AML-193 (cell line): ENCODE measurements around the gene RAC3.

Experiments used
- DNase-seq, 2 experiments: peaks; one replicate each; lab custom pipeline; 2025; lab: John Stamatoyannopoulos, UW

The RAC3 gene

DNA sequence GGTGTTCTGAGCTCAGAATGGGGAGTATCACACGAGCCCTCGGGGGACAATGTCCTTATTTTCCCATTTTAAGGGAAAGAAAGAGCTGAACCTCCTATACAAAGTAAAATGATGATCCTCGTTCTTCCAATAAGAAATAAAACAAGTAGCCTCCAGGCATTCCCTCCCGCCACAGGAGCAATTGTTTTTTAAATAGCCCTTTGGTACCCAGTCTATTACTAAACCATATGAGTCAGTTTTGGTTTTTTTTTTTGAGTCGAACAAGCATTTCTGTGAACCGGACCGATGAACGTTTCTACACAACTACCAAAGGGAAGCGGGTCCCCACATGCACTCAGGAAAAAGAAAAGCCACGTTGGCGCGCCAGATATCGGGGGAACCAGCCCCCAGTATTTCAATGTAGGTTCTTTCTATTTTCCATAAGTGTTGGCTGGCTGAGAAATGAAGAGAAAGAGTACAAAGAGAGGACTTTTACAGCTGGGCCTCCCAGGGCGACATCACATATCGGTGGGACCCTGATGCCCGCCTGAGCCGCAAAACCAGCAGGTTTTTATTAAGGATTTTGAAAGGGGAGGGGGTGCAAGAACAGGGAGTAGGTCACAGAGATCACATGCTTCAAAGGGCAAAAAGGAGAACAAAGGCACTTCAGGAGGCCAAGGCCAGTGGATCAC lies 9.8 kb downstream of the RAC3 start:
- no peak for DNase-seq

DNA sequence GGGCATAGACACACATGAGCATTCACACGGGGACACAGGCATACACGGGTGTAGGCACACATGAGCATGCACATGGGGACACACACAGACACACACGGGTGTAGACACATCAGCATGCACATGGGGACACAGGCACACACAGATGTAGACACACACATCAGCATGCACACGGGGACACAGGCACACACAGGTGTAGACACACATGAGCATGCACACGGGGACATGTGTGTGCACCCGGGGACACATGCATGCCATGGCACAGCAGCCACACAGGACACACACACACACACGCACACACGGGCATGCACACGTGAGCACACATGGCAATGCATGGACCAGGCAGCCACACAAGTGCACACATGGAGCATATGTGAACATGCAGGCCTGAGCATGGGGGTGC lies 11.2 kb downstream of the RAC3 start:
- no peak for DNase-seq

- no peak for DNase-seq
Observed at GRCh38 chr17:82043507-82043906, 12.0 kb downstream of the RAC3 start.

GRCh38 chr17:82045936-82046484 lies 14.5 kb downstream of the RAC3 start:
- DNase-seq: no peak

- DNase-seq: no peak
Observed at GRCh38 chr17:82046903-82047302, 15.4 kb downstream of the RAC3 start.

DNA sequence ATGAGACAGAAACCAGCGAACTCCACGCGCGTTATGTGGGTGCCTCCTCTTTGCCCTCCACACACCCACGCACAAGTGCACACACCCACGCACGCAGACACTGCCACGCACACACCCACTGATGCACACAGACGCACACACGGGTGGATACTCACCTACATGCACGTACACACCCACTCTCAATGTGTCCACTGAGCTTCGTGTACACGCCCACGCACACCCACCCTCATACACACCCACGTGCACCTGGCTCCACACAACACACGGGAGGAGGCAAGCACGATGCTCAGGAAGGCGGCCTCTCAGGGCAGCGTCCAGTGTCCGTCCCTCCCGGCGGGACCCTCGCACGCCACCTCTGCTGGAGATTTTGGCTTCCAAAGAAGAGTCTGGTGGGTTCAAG lies 15.9 kb downstream of the RAC3 start:
- no peak for DNase-seq

GRCh38 chr17:82047914-82048570 lies 16.6 kb downstream of the RAC3 start:
- no peak for DNase-seq

- DNase-seq: no peak
Observed at GRCh38 chr17:82048571-82048971, 17.1 kb downstream of the RAC3 start.

- DNase-seq: no peak
Observed at GRCh38 chr17:82049106-82049505, 17.6 kb downstream of the RAC3 start.

DNA sequence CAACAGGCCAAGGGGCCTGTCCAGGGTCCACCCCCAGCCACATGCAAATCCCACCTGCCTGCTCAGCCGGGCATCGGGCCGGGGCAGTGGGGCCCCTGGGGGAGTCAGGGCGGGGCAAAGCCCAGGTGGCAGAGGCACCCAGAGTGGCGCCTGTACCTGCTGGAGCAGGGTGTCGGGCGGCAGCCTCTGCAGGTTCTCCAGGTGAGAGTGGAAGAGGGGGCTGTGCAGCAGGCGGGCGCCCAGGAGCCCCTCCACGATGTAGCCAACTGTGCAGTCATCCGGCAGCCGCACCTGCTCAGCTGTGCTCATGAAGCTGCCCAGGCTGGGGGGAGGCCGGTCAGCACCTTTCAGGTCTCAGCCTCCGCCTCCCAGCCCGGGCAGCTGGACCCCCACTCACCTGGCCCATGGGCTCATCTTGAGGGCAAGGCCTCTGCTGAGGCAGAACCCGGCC lies 18.1 kb downstream of the RAC3 start:
- DNase-seq: no peak

DNA sequence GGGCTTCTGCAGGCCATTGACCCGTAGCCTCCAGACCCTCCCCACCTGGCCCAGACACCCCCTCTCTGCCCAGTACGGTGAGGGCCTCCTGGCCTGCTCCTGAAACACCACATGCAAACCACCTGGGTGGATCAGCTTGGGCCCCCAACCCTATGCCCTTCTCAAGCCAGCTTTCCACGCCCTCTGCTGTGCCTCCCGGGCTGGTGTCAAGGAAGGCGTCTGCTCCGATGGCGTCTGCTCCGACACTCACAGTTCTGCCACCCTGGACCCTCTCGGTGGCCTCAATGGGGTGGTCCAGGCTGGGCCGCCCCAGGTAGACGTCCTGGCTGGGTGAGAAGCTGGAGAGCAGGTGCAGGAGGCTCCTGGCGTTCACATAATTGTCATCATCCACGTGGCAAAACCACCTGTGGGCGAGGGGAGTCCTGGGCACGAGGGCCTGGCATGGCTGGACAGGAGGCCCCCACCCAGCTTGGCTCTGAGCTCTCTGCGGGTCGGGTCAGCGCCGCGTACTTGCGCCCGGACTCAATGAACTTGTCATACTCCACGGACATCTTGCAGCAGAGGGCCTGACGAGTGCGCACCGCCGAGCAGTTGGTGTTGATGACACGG lies 18.8 kb downstream of the RAC3 start:
- DNase-seq: no peak

- no peak for DNase-seq
Observed at GRCh38 chr17:82050761-82051641, 19.5 kb downstream of the RAC3 start.

- peak; percentile 53 to 58 for DNase-seq
Observed at GRCh38 chr17:82051776-82052637, 20.5 kb downstream of the RAC3 start, which contains the start of the genes GPS1 and RFNG. Gene GPS1, plus strand, starts transcription at chr17:82051898. Its CDS starts 34 bp downstream, at chr17:82051932. Gene RFNG, minus strand, starts transcription at chr17:82051811. Its CDS starts 45 bp downstream, at chr17:82051766.

DNA sequence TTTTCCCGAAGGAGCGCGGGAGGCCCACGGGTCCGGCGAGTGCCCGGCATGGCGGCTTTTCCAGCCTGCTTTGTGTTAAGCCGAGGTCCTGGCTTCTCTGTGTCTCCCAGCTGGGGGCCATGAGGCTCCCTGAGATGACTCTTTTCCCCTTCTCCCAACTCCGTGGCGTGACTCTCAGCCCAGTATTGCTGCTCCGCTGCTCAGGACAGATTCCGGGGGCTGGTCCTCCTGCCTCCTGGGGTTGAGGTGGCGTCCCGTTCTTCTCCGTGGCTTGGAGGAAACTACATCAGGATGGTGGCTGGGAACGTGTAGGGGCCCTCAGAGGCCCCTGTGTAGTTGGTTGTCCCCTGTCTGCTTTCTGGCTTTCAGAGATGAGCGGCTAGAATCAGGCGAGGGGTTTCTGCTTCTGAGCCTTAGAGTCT lies 21.2 kb downstream of the RAC3 start:
- DNase-seq: no peak

GRCh38 chr17:82053130-82053529 lies 21.7 kb downstream of the RAC3 start:
- no peak for DNase-seq

- no peak for DNase-seq
Observed at GRCh38 chr17:82053556-82054263, 22.2 kb downstream of the RAC3 start.

GRCh38 chr17:82054351-82055022 lies 23.0 kb downstream of the RAC3 start:
- no peak for DNase-seq

DNA sequence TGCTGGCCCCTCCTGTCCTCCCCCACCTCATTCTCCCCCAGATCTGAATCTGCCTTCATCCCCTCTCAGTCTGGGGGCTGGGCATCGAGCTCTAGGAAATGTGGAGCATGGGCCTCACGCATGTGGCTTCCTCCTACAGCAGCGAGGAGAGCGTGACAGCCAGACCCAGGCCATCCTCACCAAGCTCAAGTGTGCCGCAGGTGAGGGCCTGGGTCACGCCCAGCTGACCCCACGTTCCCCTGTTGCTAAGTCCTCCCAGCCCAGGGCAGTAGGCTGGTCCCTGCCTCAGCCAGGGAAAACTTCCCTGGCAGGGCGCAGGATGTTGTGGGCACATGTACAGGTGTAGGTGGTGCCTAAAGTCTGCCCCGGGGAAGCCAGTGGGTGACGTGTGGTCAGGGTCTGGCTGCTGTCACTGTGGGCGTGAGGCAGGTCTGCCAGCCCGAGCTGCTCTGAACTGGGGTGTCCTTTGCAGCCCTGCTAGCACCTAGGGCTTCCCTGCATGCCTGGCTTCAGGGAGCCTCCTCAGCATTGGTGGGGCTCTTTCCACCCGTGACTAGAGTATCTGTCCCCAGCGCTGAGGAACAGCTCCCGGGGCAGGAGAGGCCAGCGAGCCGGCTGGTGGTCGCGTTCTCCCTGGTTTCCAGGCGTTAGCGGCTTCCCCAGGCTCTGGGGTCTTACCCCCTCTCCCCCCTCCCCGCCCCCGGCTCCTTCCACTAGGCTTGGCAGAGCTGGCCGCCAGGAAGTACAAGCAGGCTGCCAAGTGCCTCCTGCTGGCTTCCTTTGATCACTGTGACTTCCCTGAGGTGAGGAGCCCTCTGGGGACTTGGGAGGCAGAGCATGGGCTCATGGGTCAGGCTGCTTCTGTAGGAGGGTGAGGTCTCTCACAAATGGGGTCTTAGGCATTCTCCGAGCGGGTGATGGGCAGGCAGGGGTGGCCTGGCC lies 23.8 kb downstream of the RAC3 start:
- DNase-seq: no peak
